BJ (cell line): ENCODE data around the gene PHYHD1. TPM values are rescaled to one million over a fixed set of nuclear protein-coding genes. Genes with fewer than 3 reads are reported as not detected.

Source experiments
- CTCF ChIA-PET: fragments of 350-600 bp; formaldehyde crosslinking; extraction: SDS; loops from one replicate; lab custom pipeline; 2021; ENCODE audit warnings: antibody characterized with exemption, inconsistent platforms; lab: Yijun Ruan, JAX
- POLR2A ChIA-PET: fragments of 300-600 bp; sonication (Branson Sonifier 250); formaldehyde crosslinking; extraction: SDS; loops from one replicate; lab custom pipeline; 2021; ENCODE audit warnings: antibody characterized with exemption; lab: Charles Lee
- DNase-seq: peaks from one replicate; pipeline ENCODE4 v3.0.0-alpha.2; 2011; ENCODE audit warnings: low read depth
- H3K27me3 ChIP-seq: 2 replicates; pipeline ENCODE4 v1.6.0; 2011; ENCODE audit warnings: low read length; ENCODE audit not compliant: control insufficient read depth, insufficient read depth
- H3K36me3 ChIP-seq: 2 replicates; pipeline ENCODE4 v1.5.1; 2011; ENCODE audit warnings: low read length; ENCODE audit not compliant: control insufficient read depth, insufficient read depth
- H3K4me3 ChIP-seq: 2 replicates; pipeline ENCODE4 v1.5.1; 2011; ENCODE audit warnings: low read depth, mild to moderate bottlenecking, control low read depth, low read length
- CTCF ChIP-seq: IDR thresholded peaks from 2 replicates; pipeline ENCODE4 v1.5.1; 2011; ENCODE audit warnings: low read depth, mild to moderate bottlenecking, control low read depth, inconsistent platforms, low read length, moderate library complexity; ENCODE audit not compliant: insufficient read depth
- polyA plus RNA-seq: library from polyadenylated mRNA; depleted of rRNA; stranded (reverse); fragments of >200 nt; gene quantifications from 2 replicates; pipeline ENCODE4 v1.2.3, GENCODE V29; 2011

PHYHD1 gene
- polyA plus RNA-seq, 1 experiment, result 18.6 TPM

- no peak for TF ChIP-seq CTCF
- POLR2A ChIA-PET, result no interaction called here
- no peak for DNase-seq
- H3K27me3 ChIP-seq, result no peaks in the 10 kb centered on the region
- H3K4me3 ChIP-seq, result no peak overlapping the region
- H3K36me3 ChIP-seq, result peaks cover 28% of the 10 kb centered on the region
- CTCF ChIA-PET, result interaction anchor here (0.7 to 1.8 kb wide), 4 partner anchors 14 to 22 kb away, joined by 3 to 6 read pairs (median 4); no protein-coding TSS in a partner anchor
These were observed 14.8 kb upstream of the PHYHD1 start for GRCh38 chr9:128905964-128906363.

- Histone ChIP-seq H3K4me3 (no peak overlapping the region), H3K27me3 (no peaks in the 10 kb centered on the region), H3K36me3 (peaks cover 28% of the 10 kb centered on the region)
- TF ChIP-seq CTCF, result no peak
- CTCF ChIA-PET, result no interaction called here
- no peak for DNase-seq
- POLR2A ChIA-PET, result no interaction called here
These were observed 14.0 kb upstream of the PHYHD1 start for GRCh38 chr9:128906741-128907140.

GRCh38 chr9:128908372-128908771, 12.4 kb upstream of the PHYHD1 start:
- H3K4me3 ChIP-seq, result no peak overlapping the region
- no peaks in the 10 kb centered on the region for H3K27me3 ChIP-seq
- DNase-seq, result no peak
- POLR2A ChIA-PET, result no interaction called here
- TF ChIP-seq CTCF, result no peak
- H3K36me3 ChIP-seq, result peaks cover 25% of the 10 kb centered on the region
- CTCF ChIA-PET, result no interaction called here

DNA sequence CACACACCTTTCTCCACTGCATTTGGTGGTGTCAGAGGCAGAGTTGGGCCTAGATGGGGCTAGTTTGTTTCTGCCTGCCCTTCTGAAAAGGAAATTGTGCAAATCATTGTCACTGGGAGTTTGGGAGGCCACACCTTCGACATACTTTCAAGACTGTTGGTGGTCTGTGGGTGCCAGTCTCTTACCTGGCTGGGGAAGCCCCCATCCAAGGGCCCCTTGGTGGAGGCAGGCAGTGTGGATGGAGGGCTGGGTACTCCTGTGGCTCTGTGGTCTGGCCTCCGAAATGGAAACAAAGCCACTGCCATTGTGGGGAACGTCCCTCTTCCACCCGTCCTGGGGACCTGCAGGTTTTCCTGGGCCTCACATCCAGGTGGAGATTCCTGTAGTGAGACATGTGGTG, 10.9 kb upstream of the PHYHD1 start:
- POLR2A ChIA-PET, result no interaction called here

DNA sequence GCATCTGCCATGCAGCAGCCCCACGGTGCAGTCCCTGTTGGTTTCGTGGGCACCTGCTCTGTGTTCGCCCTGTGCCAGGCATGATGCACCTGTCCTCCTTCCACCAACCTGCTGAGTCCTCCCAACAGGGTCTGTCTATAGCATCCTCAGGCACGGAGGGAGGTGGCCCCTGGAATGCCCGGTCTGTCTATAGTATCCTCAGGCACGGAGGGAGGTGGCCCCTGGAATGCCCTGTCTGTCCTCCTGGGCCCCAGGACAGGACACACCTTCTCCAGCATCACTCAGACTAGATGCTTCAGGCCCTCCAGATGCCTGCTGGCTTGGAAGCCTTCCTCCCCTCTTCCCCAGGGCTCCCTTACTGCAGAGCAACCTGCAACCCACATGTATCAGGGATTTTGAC, 9.9 kb upstream of the PHYHD1 start:
- H3K4me3 ChIP-seq, result no peak overlapping the region
- no peak for DNase-seq
- H3K36me3 ChIP-seq, result peaks cover 27% of the 10 kb centered on the region
- no peak for TF ChIP-seq CTCF
- CTCF ChIA-PET, result interaction anchor here (1.1 kb wide), 1 partner anchor 17 kb away, joined by 3 read pairs; no protein-coding TSS in a partner anchor
- POLR2A ChIA-PET, result no interaction called here
- H3K27me3 ChIP-seq, result no peaks in the 10 kb centered on the region

More for the DNA sequence above, 10.9 kb upstream of the PHYHD1 start:
- TF ChIP-seq CTCF, result no peak
- no peaks in the 10 kb centered on the region for H3K27me3 ChIP-seq
- no peak overlapping the region for H3K4me3 ChIP-seq
- no peak for DNase-seq
- peaks cover 27% of the 10 kb centered on the region for H3K36me3 ChIP-seq
- CTCF ChIA-PET, result interaction anchor here (1.2 kb wide), 1 partner anchor 18 kb away, joined by 3 read pairs; no protein-coding TSS in a partner anchor
